ENCODE results near the gene CCBE1.
"Not testable (repeated sequence)": the region's sequence is repeated elsewhere in the genome, so short reads cannot be mapped to it uniquely, and the experiment has no call there.

CCBE1 gene

GRCh38 chr18:59650266-59650820 is 46.9 kb downstream of the CCBE1 start:
- DNase-seq (ENCODE audit: low read depth): no peak
- TF ChIP-seq CTCF (IDR thresholded peaks at IDR 0.05; ENCODE audit: insufficient read depth, low read depth, low read length, missing control alignments): no peak

GRCh38 chr18:59649591-59649990 is 47.6 kb downstream of the CCBE1 start:
- no peak overlapping the region for H3K4me3 ChIP-seq (ENCODE audit: low read depth, low read length)
- no peak for DNase-seq (ENCODE audit: low read depth)
- TF ChIP-seq CTCF (IDR thresholded peaks at IDR 0.05; ENCODE audit: insufficient read depth, low read depth, low read length, missing control alignments): no peak

More at GRCh38 chr18:59650266-59650820, 46.9 kb downstream of the CCBE1 start:
- no peak overlapping the region for H3K4me3 ChIP-seq (ENCODE audit: low read depth, low read length)

GRCh38 chr18:59648469-59648868 is 48.8 kb downstream of the CCBE1 start:
- not testable (repeated sequence) for DNase-seq (ENCODE audit: low read depth); H3K4me3 ChIP-seq (ENCODE audit: low read depth, low read length)

GRCh38 chr18:59646963-59647307 is 50.3 kb downstream of the CCBE1 start:
- no peak for DNase-seq (ENCODE audit: low read depth)
- no peak overlapping the region for H3K4me3 ChIP-seq (ENCODE audit: low read depth, low read length)
- TF ChIP-seq CTCF (IDR thresholded peaks at IDR 0.05; ENCODE audit: insufficient read depth, low read depth, low read length, missing control alignments): no peak

GRCh38 chr18:59646228-59646962 is 50.8 kb downstream of the CCBE1 start:
- no peak overlapping the region for H3K4me3 ChIP-seq (ENCODE audit: low read depth, low read length)
- peak; percentile 9 for TF ChIP-seq CTCF (IDR thresholded peaks at IDR 0.05; ENCODE audit: insufficient read depth, low read depth, low read length, missing control alignments)
- DNase-seq (ENCODE audit: low read depth): no peak

GRCh38 chr18:59643740-59644139 is 53.5 kb downstream of the CCBE1 start:
- no peak overlapping the region for H3K4me3 ChIP-seq (ENCODE audit: low read depth, low read length)
- TF ChIP-seq CTCF (IDR thresholded peaks at IDR 0.05; ENCODE audit: insufficient read depth, low read depth, low read length, missing control alignments): no peak
- no peak for DNase-seq (ENCODE audit: low read depth)

GRCh38 chr18:59640721-59641120 is 56.5 kb downstream of the CCBE1 start:
- no peak for DNase-seq (ENCODE audit: low read depth)
- no peak overlapping the region for H3K4me3 ChIP-seq (ENCODE audit: low read depth, low read length)
- TF ChIP-seq CTCF (IDR thresholded peaks at IDR 0.05; ENCODE audit: insufficient read depth, low read depth, low read length, missing control alignments): no peak

All from GM12865 (cell line).